K562 (cell line): ENCODE data around the gene NPB. TPM values are rescaled to one million over a fixed set of nuclear protein-coding genes. Genes with fewer than 3 reads are reported as not detected.

ENCODE experiments used
- ARID4B ChIP-seq: sonication (generic); formaldehyde crosslinking; IDR thresholded peaks from 2 replicates; pipeline ENCODE4 v1.8.0; 2022; ENCODE audit warnings: mild to moderate bottlenecking, missing genetic modification reagents
- FOXO4 ChIP-seq: fragments of 450-650 bp; formaldehyde crosslinking; IDR thresholded peaks from 2 replicates; pipeline ENCODE4 v1.4.0; 2020; ENCODE audit warnings: mild to moderate bottlenecking, moderate library complexity
- KDM5B ChIP-seq: fragments of 200-600 bp; sonication (generic); IDR thresholded peaks from 2 replicates; pipeline ENCODE4 v1.6.1; 2012; ENCODE audit warnings: low read depth, mild to moderate bottlenecking, moderate library complexity, low read length, control low read depth, inconsistent platforms; ENCODE audit not compliant: insufficient replicate concordance
- PCBP1 ChIP-seq: fragments of 200-400 bp; formaldehyde crosslinking; IDR thresholded peaks from 2 replicates; pipeline ENCODE4 v1.6.1; 2018; ENCODE audit warnings: mild to moderate bottlenecking, low read depth, low read length; ENCODE audit not compliant: poor library complexity, severe bottlenecking
- TBL1XR1 ChIP-seq, 2 experiments: IDR thresholded peaks; 2 replicates each; pipeline ENCODE4 v1.6.1; 2012; ENCODE audit warnings: improper control_type of control experiment in 2 of 2, low read length in 2 of 2, mild to moderate bottlenecking in 1 of 2
- TCF3 ChIP-seq: sonication (generic); formaldehyde crosslinking; IDR thresholded peaks from 2 replicates; pipeline ENCODE4 v1.4.0; 2020; ENCODE audit warnings: mild to moderate bottlenecking, missing genetic modification reagents
- ZBTB7A ChIP-seq: IDR thresholded peaks from 2 replicates; pipeline ENCODE4 v1.6.1; 2011; ENCODE audit warnings: low read depth, mild to moderate bottlenecking, low read length, moderate library complexity, borderline replicate concordance; ENCODE audit not compliant: control insufficient read depth
- ZNF512 ChIP-seq: IDR thresholded peaks from 2 replicates; pipeline ENCODE4 v1.6.1; 2016; ENCODE audit warnings: missing genetic modification characterization, missing compliant biosample characterization
- ZNF76 ChIP-seq: fragments of 250-450 bp; sonication (Bioruptor Pico); IDR thresholded peaks from 2 replicates; pipeline ENCODE4 v1.4.0; 2020; ENCODE audit warnings: mild to moderate bottlenecking, moderate library complexity, borderline replicate concordance
- polyA plus RNA-seq, 8 experiments: library from polyadenylated mRNA; depleted of rRNA in 4 of 8; stranded (reverse) in 5 of 8; unstranded in 3 of 8; fragments of >200 nt; fragmentation: Nextera tagmentation in 2 of 8; fragmentation: Illumina TruSeq in 1 of 8; extraction: Ambion mirVana in 2 of 8; extraction: Trizol in 1 of 8; gene quantifications; 2 replicates each; pipeline versions ENCODE4 v1.2.1 to v1.2.3, GENCODE V29; 2011 to 2014; ENCODE audit warnings: inconsistent platforms in 1 of 8, missing spikeins in 1 of 8
- total RNA-seq, 7 experiments: library from RNA; depleted of rRNA in 6 of 7; stranded (reverse); fragments of >200 nt in 6 of 7; fragmentation: Illumina TruSeq in 2 of 7; extraction: Trizol in 2 of 7; gene quantifications; 2 replicates each; pipeline versions ENCODE4 v1.2.1 to v1.2.3, GENCODE V29; 2011 to 2021; ENCODE audit warnings: low replicate concordance in 1 of 7
- TF ChIP-seq, protein P1 (sequence below): fragments of 250-450 bp; sonication (Bioruptor Pico); IDR thresholded peaks from 2 replicates; pipeline ENCODE4 v1.4.0; 2020
- TF ChIP-seq, protein P2 (sequence below): sonication (generic); formaldehyde crosslinking; IDR thresholded peaks from 2 replicates; pipeline ENCODE4 v1.8.0; 2022; ENCODE audit warnings: mild to moderate bottlenecking, missing genetic modification reagents

NPB gene
- total and polyA plus RNA-seq, 9 of the 15 experiments (the other 6 are each of a cell fraction or from before 2014, with no cell fraction given): 0.03 to 0.61 (median 0.14) TPM; not detected in 2

- TF ChIP-seq, protein P1, sequence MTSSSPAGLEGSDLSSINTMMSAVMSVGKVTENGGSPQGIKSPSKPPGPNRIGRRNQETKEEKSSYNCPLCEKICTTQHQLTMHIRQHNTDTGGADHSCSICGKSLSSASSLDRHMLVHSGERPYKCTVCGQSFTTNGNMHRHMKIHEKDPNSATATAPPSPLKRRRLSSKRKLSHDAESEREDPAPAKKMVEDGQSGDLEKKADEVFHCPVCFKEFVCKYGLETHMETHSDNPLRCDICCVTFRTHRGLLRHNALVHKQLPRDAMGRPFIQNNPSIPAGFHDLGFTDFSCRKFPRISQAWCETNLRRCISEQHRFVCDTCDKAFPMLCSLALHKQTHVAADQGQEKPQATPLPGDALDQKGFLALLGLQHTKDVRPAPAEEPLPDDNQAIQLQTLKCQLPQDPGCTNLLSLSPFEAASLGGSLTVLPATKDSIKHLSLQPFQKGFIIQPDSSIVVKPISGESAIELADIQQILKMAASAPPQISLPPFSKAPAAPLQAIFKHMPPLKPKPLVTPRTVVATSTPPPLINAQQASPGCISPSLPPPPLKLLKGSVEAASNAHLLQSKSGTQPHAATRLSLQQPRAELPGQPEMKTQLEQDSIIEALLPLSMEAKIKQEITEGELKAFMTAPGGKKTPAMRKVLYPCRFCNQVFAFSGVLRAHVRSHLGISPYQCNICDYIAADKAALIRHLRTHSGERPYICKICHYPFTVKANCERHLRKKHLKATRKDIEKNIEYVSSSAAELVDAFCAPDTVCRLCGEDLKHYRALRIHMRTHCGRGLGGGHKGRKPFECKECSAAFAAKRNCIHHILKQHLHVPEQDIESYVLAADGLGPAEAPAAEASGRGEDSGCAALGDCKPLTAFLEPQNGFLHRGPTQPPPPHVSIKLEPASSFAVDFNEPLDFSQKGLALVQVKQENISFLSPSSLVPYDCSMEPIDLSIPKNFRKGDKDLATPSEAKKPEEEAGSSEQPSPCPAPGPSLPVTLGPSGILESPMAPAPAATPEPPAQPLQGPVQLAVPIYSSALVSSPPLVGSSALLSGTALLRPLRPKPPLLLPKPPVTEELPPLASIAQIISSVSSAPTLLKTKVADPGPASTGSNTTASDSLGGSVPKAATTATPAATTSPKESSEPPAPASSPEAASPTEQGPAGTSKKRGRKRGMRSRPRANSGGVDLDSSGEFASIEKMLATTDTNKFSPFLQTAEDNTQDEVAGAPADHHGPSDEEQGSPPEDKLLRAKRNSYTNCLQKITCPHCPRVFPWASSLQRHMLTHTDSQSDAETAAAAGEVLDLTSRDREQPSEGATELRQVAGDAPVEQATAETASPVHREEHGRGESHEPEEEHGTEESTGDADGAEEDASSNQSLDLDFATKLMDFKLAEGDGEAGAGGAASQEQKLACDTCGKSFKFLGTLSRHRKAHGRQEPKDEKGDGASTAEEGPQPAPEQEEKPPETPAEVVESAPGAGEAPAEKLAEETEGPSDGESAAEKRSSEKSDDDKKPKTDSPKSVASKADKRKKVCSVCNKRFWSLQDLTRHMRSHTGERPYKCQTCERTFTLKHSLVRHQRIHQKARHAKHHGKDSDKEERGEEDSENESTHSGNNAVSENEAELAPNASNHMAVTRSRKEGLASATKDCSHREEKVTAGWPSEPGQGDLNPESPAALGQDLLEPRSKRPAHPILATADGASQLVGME: 0 out of 2 replicates have a peak, but pooled peaks have one; percentile 66
- TF ChIP-seq ZNF76 (CRISPR knock-in tag) (0 out of 2 replicates have a peak, but pooled peaks have one; percentile 24), ZNF512 (tag) (no peak), ARID4B (CRISPR knock-in tag) (0 out of 2 replicates have a peak, but pooled peaks have one; percentile 66), KDM5B (peak; percentile 26), PCBP1 (peak; percentile 31), FOXO4 (no peak), TBL1XR1 (IDR thresholded peaks at IDR 0.05; ENCODE audit: low read length in 2 of 2) (no peak), ZBTB7A (peak; percentile 38; the same call in 1 of the 2 replicates), TCF3 (CRISPR knock-in tag) (no peak)
- TF ChIP-seq, protein P2, sequence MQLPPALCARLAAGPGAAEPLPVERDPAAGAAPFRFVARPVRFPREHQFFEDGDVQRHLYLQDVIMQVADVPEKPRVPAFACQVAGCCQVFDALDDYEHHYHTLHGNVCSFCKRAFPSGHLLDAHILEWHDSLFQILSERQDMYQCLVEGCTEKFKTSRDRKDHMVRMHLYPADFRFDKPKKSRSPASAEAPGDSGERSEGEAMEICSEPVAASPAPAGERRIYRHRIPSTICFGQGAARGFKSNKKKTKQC (CRISPR knock-in tag): no peak
Measured at GRCh38 chr17:81917565-81918332, 15.7 kb downstream of the NPB start, which contains the start of gene SIRT7 (continued).
